ENCODE data around the gene GPR68. TPM values are rescaled to one million over a fixed set of nuclear protein-coding genes. Genes with fewer than 3 reads are reported as not detected.

The GPR68 gene
- total RNA-seq, 2 donors from 2014 or later, result 1.8 to 2.0 TPM

GRCh38 chr14:91232603-91233002, 11.9 kb downstream of the GPR68 start:
- ATAC-seq (ENCODE audit: insufficient number of reproducible peaks, low FRiP score, low read depth) (no peak), DNase-seq (ENCODE audit: low spot score) (no peak)
- Histone ChIP-seq H3K27me3 (replicated peaks; ENCODE audit: insufficient read depth) (no peaks in the 10 kb centered on the region), H3K4me3 (no peak overlapping the region), H3K4me1 (ENCODE audit: control insufficient read depth in 1 of 2, low read depth in 2 of 2) (no peaks in the 10 kb centered on the region), H3K27ac (no peak overlapping the region), H3K36me3 (no peaks in the 10 kb centered on the region), H3K9me3 (no peaks in the 10 kb centered on the region)
- TF ChIP-seq CTCF (IDR thresholded peaks at IDR 0.05), result no peak

- Histone ChIP-seq H3K27ac (no peak overlapping the region), H3K36me3 (no peaks in the 10 kb centered on the region), H3K4me1 (ENCODE audit: control insufficient read depth in 1 of 2, low read depth in 2 of 2) (no peaks in the 10 kb centered on the region), H3K9me3 (no peaks in the 10 kb centered on the region), H3K27me3 (replicated peaks; ENCODE audit: insufficient read depth) (no peaks in the 10 kb centered on the region), H3K4me3 (no peak overlapping the region)
- no peak for TF ChIP-seq CTCF (IDR thresholded peaks at IDR 0.05)
- DNase-seq (ENCODE audit: low spot score) (no peak), ATAC-seq (ENCODE audit: insufficient number of reproducible peaks, low FRiP score, low read depth) (no peak)
Measured at GRCh38 chr14:91232052-91232451, 12.5 kb downstream of the GPR68 start.

- no peak for TF ChIP-seq CTCF (IDR thresholded peaks at IDR 0.05)
- DNase-seq (ENCODE audit: low spot score), result no peak
- Histone ChIP-seq H3K27me3 (replicated peaks; ENCODE audit: insufficient read depth) (no peaks in the 10 kb centered on the region), H3K9me3 (no peaks in the 10 kb centered on the region), H3K4me1 (ENCODE audit: control insufficient read depth in 1 of 2, low read depth in 2 of 2) (no peaks in the 10 kb centered on the region), H3K36me3 (no peaks in the 10 kb centered on the region), H3K27ac (no peak overlapping the region), H3K4me3 (no peak overlapping the region)
- no peak for ATAC-seq (ENCODE audit: insufficient number of reproducible peaks, low FRiP score, low read depth)
Measured at GRCh38 chr14:91231446-91231845, 13.1 kb downstream of the GPR68 start.

GRCh38 chr14:91230397-91231035, 14.0 kb downstream of the GPR68 start:
- no peak overlapping the region for H3K27ac ChIP-seq
- H3K4me3 ChIP-seq, result no peak overlapping the region
- H3K9me3 ChIP-seq, result no peaks in the 10 kb centered on the region
- DNase-seq (ENCODE audit: low spot score) (no peak), ATAC-seq (ENCODE audit: insufficient number of reproducible peaks, low FRiP score, low read depth) (no peak)
- no peaks in the 10 kb centered on the region for H3K36me3 ChIP-seq
- no peak for TF ChIP-seq CTCF (IDR thresholded peaks at IDR 0.05)
- no peaks in the 10 kb centered on the region for H3K27me3 ChIP-seq (replicated peaks; ENCODE audit: insufficient read depth)
- H3K4me1 ChIP-seq (ENCODE audit: control insufficient read depth in 1 of 2, low read depth in 2 of 2), result no peaks in the 10 kb centered on the region

- Histone ChIP-seq H3K9me3 (no peaks in the 10 kb centered on the region), H3K4me1 (ENCODE audit: control insufficient read depth in 1 of 2, low read depth in 2 of 2) (no peaks in the 10 kb centered on the region), H3K27ac (no peak overlapping the region), H3K4me3 (no peak overlapping the region), H3K27me3 (replicated peaks; ENCODE audit: insufficient read depth) (no peaks in the 10 kb centered on the region), H3K36me3 (no peaks in the 10 kb centered on the region)
- DNase-seq (ENCODE audit: low spot score), result no peak
- no peak for ATAC-seq (ENCODE audit: insufficient number of reproducible peaks, low FRiP score, low read depth)
- TF ChIP-seq CTCF (IDR thresholded peaks at IDR 0.05), result no peak
Measured at GRCh38 chr14:91229743-91230200, 14.7 kb downstream of the GPR68 start.

All from thoracic aorta (tissue), 2 donors.